SK-N-SH treated with all-trans-retinoic acid at 6 μM for 48 hours (cell line): ENCODE results near the gene APMAP.
A peak's percentile ranks its signal among the peaks of the same experiment; 100 is the strongest.

Experiments
- ATAC-seq: fragments of 200-7000 bp; cut with Tn5 transposase; 3 replicates; pipeline ENCODE4 v1.9.1; 2020; ENCODE audit warnings: mild to moderate bottlenecking, moderate library complexity
- ARNTL ChIP-seq: fragments of 450-650 bp; formaldehyde crosslinking; IDR thresholded peaks from 2 replicates; pipeline ENCODE4 v1.5.0; 2020; ENCODE audit warnings: low read depth, mild to moderate bottlenecking, moderate library complexity, borderline replicate concordance
- BACH2 ChIP-seq: fragments of 250-450 bp; sonication (Bioruptor Pico); IDR thresholded peaks from 2 replicates; pipeline ENCODE4 v1.9.0; 2021; ENCODE audit warnings: mild to moderate bottlenecking, borderline replicate concordance
- CSDC2 ChIP-seq: fragments of 250-450 bp; sonication (Bioruptor Pico); IDR thresholded peaks from 2 replicates; pipeline ENCODE4 v1.5.0; 2020; ENCODE audit warnings: mild to moderate bottlenecking, moderate library complexity
- ESRRG ChIP-seq: fragments of 250-450 bp; sonication (Bioruptor Pico); IDR thresholded peaks from 2 replicates; pipeline ENCODE4 v1.6.1; 2021; ENCODE audit warnings: mild to moderate bottlenecking
- GLIS3 ChIP-seq: fragments of 250-450 bp; sonication (Bioruptor Pico); IDR thresholded peaks from 2 replicates; pipeline ENCODE4 v1.5.0; 2020; ENCODE audit warnings: mild to moderate bottlenecking, moderate library complexity
- ISL1 ChIP-seq: fragments of 250-450 bp; sonication (Bioruptor Pico); IDR thresholded peaks from 2 replicates; pipeline ENCODE4 v2.1.2; 2022; ENCODE audit warnings: mild to moderate bottlenecking, moderate library complexity
- OSR1 ChIP-seq: fragments of 250-450 bp; sonication (Bioruptor Pico); IDR thresholded peaks from 2 replicates; pipeline ENCODE4 v1.8.0; 2022; ENCODE audit warnings: moderate library complexity, mild to moderate bottlenecking, inconsistent platforms
- PPARA ChIP-seq: fragments of 250-450 bp; sonication (Bioruptor Pico); IDR thresholded peaks from 2 replicates; pipeline ENCODE4 v1.5.0; 2020; ENCODE audit warnings: mild to moderate bottlenecking, borderline replicate concordance
- RARB ChIP-seq: fragments of 250-450 bp; sonication (Bioruptor Pico); IDR thresholded peaks from 2 replicates; pipeline ENCODE4 v1.8.0; 2021; ENCODE audit warnings: mild to moderate bottlenecking, moderate library complexity
- SNAI2 ChIP-seq: fragments of 250-450 bp; sonication (Bioruptor Pico); IDR thresholded peaks from 2 replicates; pipeline ENCODE4 v1.5.0; 2020; ENCODE audit warnings: mild to moderate bottlenecking, moderate library complexity
- TCF4 ChIP-seq: fragments of 250-450 bp; sonication (Bioruptor Pico); IDR thresholded peaks from 2 replicates; pipeline ENCODE4 v1.8.0; 2021; ENCODE audit warnings: mild to moderate bottlenecking, moderate library complexity, borderline replicate concordance
- TOX ChIP-seq: fragments of 250-450 bp; sonication (Bioruptor Pico); IDR thresholded peaks from 2 replicates; pipeline ENCODE4 v1.8.0; 2021; ENCODE audit warnings: mild to moderate bottlenecking, moderate library complexity, borderline replicate concordance
- ZC3H10 ChIP-seq: fragments of 250-450 bp; sonication (Bioruptor Pico); IDR thresholded peaks from 2 replicates; pipeline ENCODE4 v1.5.1; 2021; ENCODE audit warnings: mild to moderate bottlenecking, moderate library complexity
- ZFP3 ChIP-seq: fragments of 250-450 bp; sonication (Bioruptor Pico); IDR thresholded peaks from 2 replicates; pipeline ENCODE4 v1.5.0; 2020; ENCODE audit warnings: mild to moderate bottlenecking, moderate library complexity
- ZFP30 ChIP-seq: fragments of 450-650 bp; formaldehyde crosslinking; IDR thresholded peaks from 2 replicates; pipeline ENCODE4 v1.5.0; 2022; ENCODE audit warnings: mild to moderate bottlenecking, moderate library complexity
- ZNF565 ChIP-seq: fragments of 450-650 bp; formaldehyde crosslinking; conservative IDR thresholded peaks from 2 replicates; pipeline ENCODE4 v1.5.0; 2020; ENCODE audit warnings: low read depth, mild to moderate bottlenecking, moderate library complexity
- ZNF70 ChIP-seq: fragments of 450-650 bp; formaldehyde crosslinking; IDR thresholded peaks from 2 replicates; pipeline ENCODE4 v1.5.0; 2020; ENCODE audit warnings: mild to moderate bottlenecking, moderate library complexity
- ZNF8 ChIP-seq: fragments of 450-650 bp; formaldehyde crosslinking; IDR thresholded peaks from 2 replicates; pipeline ENCODE4 v1.5.0; 2020; ENCODE audit warnings: mild to moderate bottlenecking, moderate library complexity
- TF ChIP-seq, protein P1 (sequence below): fragments of 250-450 bp; sonication (Bioruptor Pico); IDR thresholded peaks from 2 replicates; pipeline ENCODE4 v1.5.1; 2021; ENCODE audit warnings: mild to moderate bottlenecking, moderate library complexity
- TF ChIP-seq, protein P2 (sequence below): fragments of 250-450 bp; sonication (Bioruptor Pico); IDR thresholded peaks from 2 replicates; pipeline ENCODE4 v1.5.1; 2020; ENCODE audit warnings: low read depth, mild to moderate bottlenecking, moderate library complexity
- TF ChIP-seq, protein P3 (sequence below): fragments of 250-450 bp; sonication (Bioruptor Pico); IDR thresholded peaks from 2 replicates; pipeline ENCODE4 v1.8.0; 2021; ENCODE audit warnings: low read depth, mild to moderate bottlenecking, moderate library complexity, borderline replicate concordance
- TF ChIP-seq, protein P4 (sequence below): fragments of 250-450 bp; sonication (Bioruptor Pico); IDR thresholded peaks from 2 replicates; pipeline ENCODE4 v1.5.0; 2020; ENCODE audit warnings: mild to moderate bottlenecking, moderate library complexity

The APMAP gene

DNA sequence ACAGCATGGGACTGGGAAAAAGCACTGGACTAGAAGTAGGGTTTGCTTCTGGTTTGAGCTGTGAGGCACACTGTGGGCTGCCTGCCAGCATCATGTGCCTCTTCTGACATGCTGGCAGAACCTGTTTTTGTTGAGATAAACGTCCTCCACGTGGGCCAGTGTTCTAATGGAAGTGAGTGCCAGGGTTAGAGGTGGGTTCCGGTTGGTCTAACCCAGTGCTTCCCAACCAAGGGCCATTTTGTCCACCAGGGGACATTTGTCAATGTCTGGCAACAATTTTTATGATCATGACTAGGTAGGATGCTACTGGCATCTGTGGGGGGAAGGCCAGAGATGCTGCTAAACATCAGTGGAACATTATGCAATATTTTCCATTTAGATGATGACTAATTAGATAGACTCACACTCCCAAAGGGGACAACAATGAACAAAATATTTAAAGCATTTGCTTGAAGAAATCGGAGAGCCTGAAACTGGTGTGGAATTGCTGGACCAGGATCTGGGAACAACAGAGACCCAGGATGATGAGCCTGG lies 7.8 kb upstream of the APMAP start:
- peak; percentile 10; the same call in 2 of the 3 replicates for ATAC-seq
- TF ChIP-seq BACH2 (CRISPR knock-in tag): no peak
- peak; percentile 50 for TF ChIP-seq ISL1 (CRISPR knock-in tag)
- no peak for TF ChIP-seq ARNTL (CRISPR knock-in tag)

DNA sequence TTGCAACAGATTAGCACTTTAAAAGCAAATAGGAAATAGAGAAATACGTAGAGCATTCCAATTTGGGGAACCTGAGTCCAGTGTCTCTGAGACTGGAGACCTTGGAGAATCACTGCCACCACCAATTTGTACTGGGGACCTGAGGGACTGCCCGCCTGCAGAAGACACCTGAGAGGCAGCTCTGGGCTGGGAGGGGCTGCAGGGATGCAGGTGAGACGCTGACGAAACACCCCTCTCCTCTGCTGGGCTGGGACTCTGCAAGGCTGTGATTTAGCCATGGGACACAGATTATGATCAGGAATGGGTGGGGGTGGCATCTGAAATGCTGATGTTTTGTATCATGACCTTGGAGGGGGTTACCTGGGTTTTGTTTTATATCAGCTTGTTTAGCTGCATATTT lies 7.0 kb upstream of the APMAP start:
- no peak for ATAC-seq

DNA sequence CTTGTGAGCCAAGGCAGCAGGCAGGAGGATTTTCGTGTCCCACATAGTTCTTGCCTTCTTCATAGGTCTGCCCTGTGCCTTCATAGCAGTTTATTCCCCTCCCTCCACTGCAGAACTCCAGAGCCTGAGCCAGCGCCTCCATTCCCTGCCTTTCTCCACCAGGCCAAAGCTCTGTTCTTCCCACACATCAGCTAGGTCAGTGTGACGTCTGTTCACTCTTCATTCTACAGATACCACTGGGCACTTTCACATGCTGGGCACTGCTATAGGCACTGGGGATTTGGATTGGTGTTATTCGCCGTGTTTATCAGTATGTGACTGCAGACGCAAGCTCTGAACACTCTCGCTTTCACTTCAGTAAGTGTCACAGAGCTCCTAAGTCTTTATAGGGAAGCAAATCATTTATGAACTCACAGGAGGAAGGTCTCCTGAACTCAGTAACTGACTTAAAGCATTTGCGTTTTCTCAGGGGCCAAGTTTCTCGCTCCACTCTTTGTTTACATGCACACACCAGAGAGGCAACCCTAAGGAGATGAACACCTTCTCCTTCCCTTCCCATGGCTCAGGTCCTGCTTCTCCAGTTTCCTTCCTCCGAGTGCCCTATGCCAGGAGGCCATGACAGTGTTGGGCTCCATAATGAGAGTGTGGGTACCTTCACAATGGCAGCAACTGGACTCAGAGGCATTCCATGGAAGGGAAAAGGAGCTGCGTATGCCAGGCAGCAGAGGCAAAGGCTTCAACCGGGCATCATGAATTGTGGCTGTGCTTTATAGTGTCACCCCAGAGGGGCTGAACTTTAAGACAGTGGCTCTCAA lies 6.3 kb upstream of the APMAP start:
- no peak for ATAC-seq
- TF ChIP-seq, protein P1, sequence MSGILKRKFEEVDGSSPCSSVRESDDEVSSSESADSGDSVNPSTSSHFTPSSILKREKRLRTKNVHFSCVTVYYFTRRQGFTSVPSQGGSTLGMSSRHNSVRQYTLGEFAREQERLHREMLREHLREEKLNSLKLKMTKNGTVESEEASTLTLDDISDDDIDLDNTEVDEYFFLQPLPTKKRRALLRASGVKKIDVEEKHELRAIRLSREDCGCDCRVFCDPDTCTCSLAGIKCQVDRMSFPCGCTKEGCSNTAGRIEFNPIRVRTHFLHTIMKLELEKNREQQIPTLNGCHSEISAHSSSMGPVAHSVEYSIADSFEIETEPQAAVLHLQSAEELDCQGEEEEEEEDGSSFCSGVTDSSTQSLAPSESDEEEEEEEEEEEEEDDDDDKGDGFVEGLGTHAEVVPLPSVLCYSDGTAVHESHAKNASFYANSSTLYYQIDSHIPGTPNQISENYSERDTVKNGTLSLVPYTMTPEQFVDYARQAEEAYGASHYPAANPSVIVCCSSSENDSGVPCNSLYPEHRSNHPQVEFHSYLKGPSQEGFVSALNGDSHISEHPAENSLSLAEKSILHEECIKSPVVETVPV (CRISPR knock-in tag): no peak
- TF ChIP-seq GLIS3: no peak
- no peak for TF ChIP-seq ZNF565 (CRISPR knock-in tag)
- TF ChIP-seq ZC3H10 (CRISPR knock-in tag): no peak
- TF ChIP-seq ZFP30: no peak
- no peak for TF ChIP-seq RARB
- TF ChIP-seq PPARA (CRISPR knock-in tag): no peak
- TF ChIP-seq, protein P2, sequence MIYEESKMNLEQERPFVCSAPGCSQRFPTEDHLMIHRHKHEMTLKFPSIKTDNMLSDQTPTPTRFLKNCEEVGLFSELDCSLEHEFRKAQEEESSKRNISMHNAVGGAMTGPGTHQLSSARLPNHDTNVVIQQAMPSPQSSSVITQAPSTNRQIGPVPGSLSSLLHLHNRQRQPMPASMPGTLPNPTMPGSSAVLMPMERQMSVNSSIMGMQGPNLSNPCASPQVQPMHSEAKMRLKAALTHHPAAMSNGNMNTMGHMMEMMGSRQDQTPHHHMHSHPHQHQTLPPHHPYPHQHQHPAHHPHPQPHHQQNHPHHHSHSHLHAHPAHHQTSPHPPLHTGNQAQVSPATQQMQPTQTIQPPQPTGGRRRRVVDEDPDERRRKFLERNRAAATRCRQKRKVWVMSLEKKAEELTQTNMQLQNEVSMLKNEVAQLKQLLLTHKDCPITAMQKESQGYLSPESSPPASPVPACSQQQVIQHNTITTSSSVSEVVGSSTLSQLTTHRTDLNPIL (CRISPR knock-in tag): no peak

More for the DNA sequence above, 7.0 kb upstream of the APMAP start:
- no peak for TF ChIP-seq TOX
- TF ChIP-seq ESRRG (CRISPR knock-in tag): no peak
- TF ChIP-seq OSR1 (CRISPR knock-in tag): no peak

DNA sequence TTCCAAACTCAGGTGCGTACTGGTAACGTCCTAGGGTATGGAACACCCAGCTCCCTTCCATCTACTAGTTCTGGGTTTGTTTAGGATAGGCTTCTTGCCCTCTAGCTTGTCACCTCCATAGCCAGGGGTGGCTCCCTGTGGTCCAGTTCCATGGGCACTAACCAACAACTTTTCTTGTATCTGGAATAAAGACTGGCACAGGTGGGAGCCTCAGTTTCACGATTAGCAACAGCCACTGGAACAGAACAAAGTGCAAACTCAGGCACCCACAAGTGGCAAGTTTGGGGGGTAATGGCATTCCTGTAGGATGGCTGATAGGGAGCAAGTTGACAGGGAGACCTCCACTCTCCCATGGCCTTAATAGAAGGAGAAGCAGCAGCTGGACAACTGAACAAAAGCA lies 5.6 kb upstream of the APMAP start:
- no peak for ATAC-seq
- no peak for TF ChIP-seq ZNF8
- no peak for TF ChIP-seq SNAI2 (CRISPR knock-in tag)
- no peak for TF ChIP-seq PPARA (CRISPR knock-in tag)
- TF ChIP-seq GLIS3: no peak

DNA sequence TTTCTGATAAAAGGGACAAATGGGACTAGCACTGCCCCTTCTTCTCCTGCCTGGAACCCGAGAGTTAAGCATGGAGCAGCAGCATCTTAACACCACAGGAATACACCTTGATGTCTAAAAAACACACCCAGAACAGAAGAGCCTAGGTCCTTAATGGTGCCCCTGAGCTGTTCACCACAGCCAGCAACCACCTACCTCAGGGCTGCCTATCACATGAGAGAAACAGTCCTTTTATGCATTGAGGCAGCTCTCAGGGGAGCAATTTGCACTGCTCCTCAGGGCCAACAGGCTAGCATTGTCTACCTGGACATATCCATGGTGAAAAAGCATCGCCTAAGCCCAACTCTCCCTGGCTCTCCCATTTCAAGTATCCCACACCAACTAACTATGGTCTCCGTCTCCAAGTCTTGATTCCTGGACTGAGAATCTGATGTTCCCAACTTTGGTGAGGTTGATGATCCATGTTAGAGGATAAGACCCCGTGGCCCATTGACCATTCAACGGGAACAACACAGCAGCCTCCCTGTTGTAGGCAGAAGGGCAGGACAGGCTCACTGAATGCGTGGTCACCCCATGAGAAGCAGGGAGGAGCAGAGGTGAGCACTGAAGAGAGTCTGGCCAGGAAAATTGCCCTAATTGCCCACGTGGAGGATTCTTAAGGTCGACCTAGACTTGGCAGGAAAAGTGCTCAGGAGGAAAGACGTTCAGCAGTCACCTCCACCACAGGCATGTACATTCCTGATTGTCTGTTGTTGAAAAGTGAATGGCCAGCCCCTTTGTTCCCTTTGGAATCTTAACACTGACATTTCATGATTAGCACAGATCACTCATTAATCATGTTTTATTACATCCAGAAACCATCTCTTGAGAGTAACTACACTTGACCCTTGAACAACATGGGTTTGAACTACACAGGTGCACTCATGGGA lies 4.2 kb upstream of the APMAP start:
- no peak for TF ChIP-seq GLIS3
- no peak for TF ChIP-seq TCF4 (CRISPR knock-in tag)
- TF ChIP-seq CSDC2: no peak
- no peak for TF ChIP-seq ZFP30
- no peak for TF ChIP-seq ZNF8
- no peak for TF ChIP-seq ZFP3
- TF ChIP-seq TOX: no peak
- ATAC-seq: no peak

DNA sequence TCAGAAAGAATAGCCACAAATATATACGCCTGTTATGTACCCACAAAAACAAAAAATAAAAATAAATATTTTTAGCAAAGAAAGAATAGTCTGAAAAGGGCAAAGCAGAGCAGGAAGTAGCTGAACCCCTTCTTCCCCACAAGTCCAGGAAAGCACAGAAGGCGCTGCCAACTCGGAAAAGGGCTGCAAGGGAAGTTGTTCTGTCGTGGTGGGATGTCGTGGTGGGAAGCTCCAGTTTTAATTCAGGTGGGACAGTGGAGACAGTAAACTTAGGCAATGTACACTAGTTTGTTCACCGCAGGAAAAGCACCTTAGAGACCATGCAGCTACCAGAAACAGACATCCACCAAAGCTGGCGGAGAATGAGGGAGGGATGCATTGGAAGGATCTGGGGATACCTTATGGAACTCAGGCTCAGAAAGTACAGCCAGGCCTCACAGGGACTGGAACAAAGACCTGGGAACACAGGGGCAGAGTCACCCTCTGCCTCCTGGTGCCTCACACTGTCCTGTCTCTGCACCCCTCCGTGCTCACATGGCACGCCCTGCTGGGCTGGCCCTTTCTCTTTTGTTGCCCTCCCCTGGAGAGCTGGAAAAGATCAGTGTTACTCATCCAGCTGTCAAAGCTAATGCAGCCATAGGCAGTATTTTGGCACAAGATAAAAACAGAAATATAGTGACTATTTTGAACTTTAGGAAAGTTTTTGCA lies 3.3 kb upstream of the APMAP start:
- ATAC-seq: peak; percentile 21
- TF ChIP-seq ZNF8 (no peak), TOX (no peak), PPARA (CRISPR knock-in tag) (no peak), ARNTL (CRISPR knock-in tag) (no peak), ZNF70 (CRISPR knock-in tag) (no peak), ISL1 (CRISPR knock-in tag) (no peak), CSDC2 (no peak), ESRRG (CRISPR knock-in tag) (no peak), ZC3H10 (CRISPR knock-in tag) (no peak)
- TF ChIP-seq, protein P3, sequence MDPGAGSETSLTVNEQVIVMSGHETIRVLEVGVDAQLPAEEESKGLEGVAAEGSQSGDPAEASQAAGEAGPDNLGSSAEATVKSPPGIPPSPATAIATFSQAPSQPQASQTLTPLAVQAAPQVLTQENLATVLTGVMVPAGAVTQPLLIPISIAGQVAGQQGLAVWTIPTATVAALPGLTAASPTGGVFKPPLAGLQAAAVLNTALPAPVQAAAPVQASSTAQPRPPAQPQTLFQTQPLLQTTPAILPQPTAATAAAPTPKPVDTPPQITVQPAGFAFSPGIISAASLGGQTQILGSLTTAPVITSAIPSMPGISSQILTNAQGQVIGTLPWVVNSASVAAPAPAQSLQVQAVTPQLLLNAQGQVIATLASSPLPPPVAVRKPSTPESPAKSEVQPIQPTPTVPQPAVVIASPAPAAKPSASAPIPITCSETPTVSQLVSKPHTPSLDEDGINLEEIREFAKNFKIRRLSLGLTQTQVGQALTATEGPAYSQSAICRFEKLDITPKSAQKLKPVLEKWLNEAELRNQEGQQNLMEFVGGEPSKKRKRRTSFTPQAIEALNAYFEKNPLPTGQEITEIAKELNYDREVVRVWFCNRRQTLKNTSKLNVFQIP (CRISPR knock-in tag): no peak
- TF ChIP-seq, protein P2 (CRISPR knock-in tag): no peak
- TF ChIP-seq, protein P4, sequence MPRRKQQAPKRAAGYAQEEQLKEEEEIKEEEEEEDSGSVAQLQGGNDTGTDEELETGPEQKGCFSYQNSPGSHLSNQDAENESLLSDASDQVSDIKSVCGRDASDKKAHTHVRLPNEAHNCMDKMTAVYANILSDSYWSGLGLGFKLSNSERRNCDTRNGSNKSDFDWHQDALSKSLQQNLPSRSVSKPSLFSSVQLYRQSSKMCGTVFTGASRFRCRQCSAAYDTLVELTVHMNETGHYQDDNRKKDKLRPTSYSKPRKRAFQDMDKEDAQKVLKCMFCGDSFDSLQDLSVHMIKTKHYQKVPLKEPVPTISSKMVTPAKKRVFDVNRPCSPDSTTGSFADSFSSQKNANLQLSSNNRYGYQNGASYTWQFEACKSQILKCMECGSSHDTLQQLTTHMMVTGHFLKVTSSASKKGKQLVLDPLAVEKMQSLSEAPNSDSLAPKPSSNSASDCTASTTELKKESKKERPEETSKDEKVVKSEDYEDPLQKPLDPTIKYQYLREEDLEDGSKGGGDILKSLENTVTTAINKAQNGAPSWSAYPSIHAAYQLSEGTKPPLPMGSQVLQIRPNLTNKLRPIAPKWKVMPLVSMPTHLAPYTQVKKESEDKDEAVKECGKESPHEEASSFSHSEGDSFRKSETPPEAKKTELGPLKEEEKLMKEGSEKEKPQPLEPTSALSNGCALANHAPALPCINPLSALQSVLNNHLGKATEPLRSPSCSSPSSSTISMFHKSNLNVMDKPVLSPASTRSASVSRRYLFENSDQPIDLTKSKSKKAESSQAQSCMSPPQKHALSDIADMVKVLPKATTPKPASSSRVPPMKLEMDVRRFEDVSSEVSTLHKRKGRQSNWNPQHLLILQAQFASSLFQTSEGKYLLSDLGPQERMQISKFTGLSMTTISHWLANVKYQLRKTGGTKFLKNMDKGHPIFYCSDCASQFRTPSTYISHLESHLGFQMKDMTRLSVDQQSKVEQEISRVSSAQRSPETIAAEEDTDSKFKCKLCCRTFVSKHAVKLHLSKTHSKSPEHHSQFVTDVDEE: no peak
